H9 (cell line): Measurements from ENCODE around the gene WNT9A. TPM values are rescaled to one million over a fixed set of nuclear protein-coding genes. Genes with fewer than 3 reads are reported as not detected.

Source experiments
- DNase-seq: peaks from one replicate; pipeline ENCODE4 v3.0.0-alpha.2; 2017
- H2AFZ ChIP-seq: one replicate; pipeline ENCODE4 v1.6.1; 2013; ENCODE audit warnings: mild to moderate bottlenecking, low read length, control low read depth, moderate library complexity
- H2AK5ac ChIP-seq: 2 replicates; pipeline ENCODE4 v1.6.1; 2013; ENCODE audit warnings: low read length, control low read depth, mixed read lengths; ENCODE audit not compliant: insufficient read length
- H2BK120ac ChIP-seq: one replicate; pipeline ENCODE4 v1.6.1; 2013; ENCODE audit warnings: low read depth, mild to moderate bottlenecking, low read length, control low read depth, inconsistent platforms; ENCODE audit not compliant: poor library complexity, severe bottlenecking
- H2BK12ac ChIP-seq: 2 replicates; pipeline ENCODE4 v1.6.1; 2013; ENCODE audit warnings: low read length, control low read depth, mixed read lengths, low read depth; ENCODE audit not compliant: insufficient read length
- H2BK15ac ChIP-seq: 2 replicates; pipeline ENCODE4 v1.6.1; 2013; ENCODE audit warnings: low read depth, low read length, control low read depth
- H2BK20ac ChIP-seq: one replicate; pipeline ENCODE4 v1.6.1; 2013; ENCODE audit warnings: low read depth, mild to moderate bottlenecking, low read length, control low read depth, inconsistent platforms; ENCODE audit not compliant: poor library complexity, severe bottlenecking
- H2BK5ac ChIP-seq: 2 replicates; pipeline ENCODE4 v1.6.1; 2013; ENCODE audit warnings: low read length, control low read depth, mixed read lengths; ENCODE audit not compliant: insufficient read length
- H3K14ac ChIP-seq: 2 replicates; pipeline ENCODE4 v1.6.1; 2013; ENCODE audit warnings: low read length, control low read depth; ENCODE audit not compliant: insufficient read depth
- H3K18ac ChIP-seq: 2 replicates; pipeline ENCODE4 v1.6.1; 2013; ENCODE audit warnings: low read depth, mild to moderate bottlenecking, mixed read lengths, low read length, control low read depth; ENCODE audit not compliant: insufficient read length
- H3K23ac ChIP-seq: 2 replicates; pipeline ENCODE4 v1.6.1; 2013; ENCODE audit warnings: low read length, control low read depth, mixed read lengths, low read depth; ENCODE audit not compliant: insufficient read length
- H3K23me2 ChIP-seq: 2 replicates; pipeline ENCODE4 v1.6.1; 2013; ENCODE audit warnings: low read depth, mild to moderate bottlenecking, mixed read lengths, low read length, control low read depth; ENCODE audit not compliant: insufficient read length, poor library complexity, severe bottlenecking
- H3K27ac ChIP-seq: 2 replicates; pipeline ENCODE4 v1.5.1; 2013; ENCODE audit warnings: low read length, control low read depth, mixed read lengths, low read depth; ENCODE audit not compliant: insufficient read length
- H3K27me3 ChIP-seq: 2 replicates; pipeline ENCODE4 v1.6.1; 2013; ENCODE audit warnings: low read length, control low read depth, inconsistent platforms; ENCODE audit not compliant: insufficient read depth
- H3K4ac ChIP-seq: 2 replicates; pipeline ENCODE4 v1.6.1; 2013; ENCODE audit warnings: low read depth, mild to moderate bottlenecking, control low read depth, inconsistent platforms, low read length, moderate library complexity
- H3K4me1 ChIP-seq: 2 replicates; pipeline ENCODE4 v1.6.1; 2013; ENCODE audit warnings: low read length, control low read depth, inconsistent platforms; ENCODE audit not compliant: insufficient read depth
- H3K4me2 ChIP-seq: 2 replicates; pipeline ENCODE4 v1.6.1; 2013; ENCODE audit warnings: low read length, control low read depth, mixed read lengths; ENCODE audit not compliant: insufficient read length, insufficient read depth
- H3K56ac ChIP-seq: 2 replicates; pipeline ENCODE4 v1.6.1; 2013; ENCODE audit warnings: low read depth, mild to moderate bottlenecking, mixed read lengths, low read length, control low read depth; ENCODE audit not compliant: insufficient read length
- H3K79me1 ChIP-seq: 2 replicates; pipeline ENCODE4 v1.6.1; 2013; ENCODE audit warnings: low read depth, mild to moderate bottlenecking, moderate library complexity, low read length, control low read depth, inconsistent platforms; ENCODE audit not compliant: insufficient read depth, poor library complexity, severe bottlenecking
- H3K79me2 ChIP-seq: 2 replicates; pipeline ENCODE4 v1.6.1; 2013; ENCODE audit warnings: low read length, control low read depth, inconsistent platforms; ENCODE audit not compliant: insufficient read depth
- H3K9ac ChIP-seq: 2 replicates; pipeline ENCODE4 v1.6.1; 2013; ENCODE audit warnings: low read length, control low read depth, mixed read lengths; ENCODE audit not compliant: insufficient read length; ENCODE audit errors: extremely low read depth
- H3K9me3 ChIP-seq: one replicate; pipeline ENCODE4 v1.6.1; 2013; ENCODE audit warnings: low read depth, low read length, inconsistent platforms; ENCODE audit not compliant: control insufficient read depth
- H3T11ph ChIP-seq: one replicate; pipeline ENCODE4 v1.6.1; 2013; ENCODE audit warnings: mild to moderate bottlenecking, low read length, control low read depth, inconsistent platforms
- H4K20me1 ChIP-seq: one replicate; pipeline ENCODE4 v1.6.1; 2013; ENCODE audit not compliant: control insufficient read depth, insufficient read length, insufficient read depth
- H4K5ac ChIP-seq: 2 replicates; pipeline ENCODE4 v1.6.1; 2013; ENCODE audit warnings: low read depth, mild to moderate bottlenecking, mixed read lengths, low read length, control low read depth; ENCODE audit not compliant: insufficient read length
- H4K8ac ChIP-seq: replicated peaks from 2 replicates; pipeline ENCODE4 v1.6.1; 2013; ENCODE audit warnings: low read length, control low read depth, mixed read lengths, low read depth; ENCODE audit not compliant: insufficient read length
- H4K91ac ChIP-seq: 2 replicates; pipeline ENCODE4 v1.6.1; 2013; ENCODE audit warnings: low read depth, mild to moderate bottlenecking, moderate library complexity, mixed read lengths, low read length, control low read depth; ENCODE audit not compliant: insufficient read length
- H3K27ac Mint-ChIP-seq, 3 experiments: 2 replicates in 2 of 3; 3 replicates in 1 of 3; pipeline ENCODE4 v1.8.0; 2020 to 2021; ENCODE audit warnings: mixed read lengths in 3 of 3, mild to moderate bottlenecking in 1 of 3, moderate library complexity in 1 of 3
- H3K27me3 Mint-ChIP-seq: 2 replicates; pipeline ENCODE4 v1.8.0; 2021; ENCODE audit warnings: low read depth, mild to moderate bottlenecking, moderate library complexity, mixed read lengths
- H3K36me3 Mint-ChIP-seq, 3 experiments: 2 replicates in 2 of 3; 3 replicates in 1 of 3; pipeline ENCODE4 v1.8.0; 2020 to 2021; ENCODE audit warnings: low read depth in 3 of 3, mixed read lengths in 3 of 3; ENCODE audit not compliant: insufficient read depth in 1 of 3
- H3K4me1 Mint-ChIP-seq, 2 experiments: 2 replicates each; pipeline ENCODE4 v1.8.0; 2020; ENCODE audit warnings: mixed read lengths in 2 of 2
- H3K4me3 Mint-ChIP-seq, 2 experiments: 2 replicates in 1 of 2; 3 replicates in 1 of 2; pipeline ENCODE4 v1.8.0; 2020 to 2021; ENCODE audit warnings: mild to moderate bottlenecking in 2 of 2, mixed read lengths in 2 of 2, moderate library complexity in 1 of 2
- H3K9me3 Mint-ChIP-seq, 2 experiments: 2 replicates in 1 of 2; 3 replicates in 1 of 2; pipeline ENCODE4 v1.8.0; 2020; ENCODE audit warnings: mild to moderate bottlenecking in 2 of 2, mixed read lengths in 2 of 2, moderate library complexity in 1 of 2
- CTCF ChIP-seq: fragments of 200-600 bp; sonication (generic); conservative IDR thresholded peaks from 3 replicates; pipeline ENCODE4 v1.8.0; 2021; ENCODE audit warnings: antibody characterized with exemption, mild to moderate bottlenecking
- WGBS: extraction: QIAGEN DNeasy Blood & Tissue Kit; methylation state at CpG from one replicate; pipeline ENCODE4 v1.1.7; 2013; ENCODE audit warnings: missing lambda C conversion rate, low lambda C conversion rate, mixed read lengths; ENCODE audit not compliant: insufficient read length; ENCODE audit errors: extremely low coverage; 5-methylcytosine and 5-hydroxymethylcytosine counted together
- total RNA-seq: library from RNA; stranded (reverse); gene quantifications from 2 replicates; pipeline ENCODE4 v1.2.1, GENCODE V29; 2021

Gene WNT9A
- total RNA-seq, 1 experiment from 2014 or later: 0.77 TPM

- Histone ChIP-seq H3T11ph (no peak overlapping the region), H2BK12ac (no peak overlapping the region), H2BK20ac (no peak overlapping the region), H3K9ac (no peak overlapping the region), H2BK120ac (no peak overlapping the region), H3K79me1 (no peaks in the 10 kb centered on the region), H2AK5ac (no peak overlapping the region), H3K18ac (no peak overlapping the region), H3K4me1 (no peaks in the 10 kb centered on the region), H4K5ac (no peak overlapping the region), H3K56ac (no peak overlapping the region), H2BK15ac (no peak overlapping the region), H3K23ac (no peak overlapping the region), H3K23me2 (no peaks in the 10 kb centered on the region), H2AFZ (no peak overlapping the region), H4K20me1 (no peaks in the 10 kb centered on the region), H3K27me3 (no peaks in the 10 kb centered on the region), H3K14ac (no peak overlapping the region; the same call in 1 of the 2 replicates), H3K9me3 (no peaks in the 10 kb centered on the region), H4K91ac (no peak overlapping the region), H4K8ac (no peak overlapping the region), H3K79me2 (no peaks in the 10 kb centered on the region), H3K27ac (no peak overlapping the region), H2BK5ac (no peak overlapping the region), H3K4ac (no peak overlapping the region), H3K4me2 (no peak overlapping the region)
- peaks cover 24% of the 10 kb centered on the region for H3K27me3 Mint-ChIP-seq
- no peaks in the 10 kb centered on the region for H3K9me3 Mint-ChIP-seq
- no peak overlapping the region for H3K27ac Mint-ChIP-seq
- peak; percentile 24 for DNase-seq
- TF ChIP-seq CTCF: no peak
- no CpG with 5 or more reads among the region's 9 CpGs for WGBS
- no peaks in the 10 kb centered on the region; a peak in 2 of 7 replicates for H3K36me3 Mint-ChIP-seq
- H3K4me1 Mint-ChIP-seq: peaks cover 3 to 13% of the 10 kb centered on the region in 2 experiments
- H3K4me3 Mint-ChIP-seq: no peak overlapping the region; a peak in 1 of 5 replicates
These were observed 64.6 kb downstream of the WNT9A start for GRCh38 chr1:227883073-227883520.
